Fibroblast of pulmonary artery (primary cell): ENCODE measurements around the gene RND3.

Experiments
- DNase-seq: peaks from one replicate; pipeline ENCODE4 v3.0.0-alpha.2; 2010; ENCODE audit warnings: low read depth
- H3K4me3 ChIP-seq: replicated peaks from 2 replicates; pipeline ENCODE4 v1.5.1; 2011; ENCODE audit warnings: low read depth, mild to moderate bottlenecking, control low read depth, low read length, moderate library complexity
- CTCF ChIP-seq: IDR thresholded peaks from 2 replicates; pipeline ENCODE4 v1.5.1; 2011; ENCODE audit warnings: mild to moderate bottlenecking, control low read depth, low read length, inconsistent platforms; ENCODE audit errors: missing control alignments

RND3 gene

DNA sequence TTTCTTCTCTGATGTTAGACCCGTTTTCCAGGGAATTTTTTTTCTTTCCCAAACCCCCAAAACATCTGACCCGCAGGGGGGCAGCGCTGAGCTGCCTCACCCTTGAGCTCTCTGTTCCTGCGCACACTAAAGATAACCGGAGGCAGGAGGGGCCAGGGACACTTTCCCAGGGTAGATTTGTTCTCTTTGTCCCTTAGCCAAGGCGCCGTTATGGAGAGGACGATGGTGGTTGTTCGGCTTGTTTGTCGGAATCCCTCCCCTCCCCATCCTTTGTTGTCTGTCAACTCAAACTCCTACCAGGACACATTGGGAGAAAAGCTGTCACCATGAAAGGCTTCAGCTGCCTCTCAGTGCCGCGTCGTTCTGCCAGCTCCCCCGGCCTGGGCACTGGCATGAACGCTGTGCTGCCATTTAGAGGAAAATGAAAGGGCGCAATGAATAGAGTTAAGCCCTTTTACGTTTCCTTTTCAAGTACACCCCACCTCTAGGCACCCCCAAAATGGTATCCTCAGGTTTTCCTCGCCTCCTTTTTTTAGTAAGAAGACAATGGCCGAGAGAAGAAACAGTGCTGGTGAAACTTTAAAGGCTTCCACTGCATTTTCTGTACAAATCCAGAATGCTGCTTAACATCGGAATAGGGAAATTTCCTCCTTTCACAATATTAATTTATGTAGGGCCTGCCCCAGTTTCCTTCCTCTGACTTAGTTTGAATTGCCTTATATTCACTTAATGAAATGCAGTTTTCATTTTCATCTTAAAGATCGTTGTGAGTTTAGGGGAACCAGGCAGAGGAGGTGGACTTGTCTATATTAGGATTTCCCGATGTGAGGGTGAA, 62.1 kb downstream of the RND3 start:
- H3K4me3 ChIP-seq: no peak overlapping the region
- peak; percentile 32 for TF ChIP-seq CTCF
- peak; percentile 12 for DNase-seq

DNA sequence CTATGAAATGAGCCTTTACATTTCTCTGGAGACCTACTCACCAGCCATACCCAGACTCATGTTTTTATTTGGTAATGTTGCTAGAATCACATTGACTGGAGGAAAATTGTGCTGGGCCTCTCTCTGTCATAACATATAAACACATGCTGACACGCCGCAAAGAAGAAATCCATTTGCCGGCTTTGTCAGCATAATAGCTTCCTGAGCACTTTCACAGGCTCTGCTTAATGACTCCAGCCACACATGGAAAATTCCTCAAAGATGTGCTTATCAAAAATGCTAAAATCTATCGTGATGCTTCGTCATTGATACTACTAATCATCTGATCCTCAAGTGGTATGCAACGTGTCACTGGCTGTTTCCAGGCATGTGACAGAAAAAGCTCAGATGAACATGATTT, 63.1 kb downstream of the RND3 start:
- DNase-seq: no peak
- no peak for TF ChIP-seq CTCF
- H3K4me3 ChIP-seq: no peak overlapping the region

GRCh38 chr2:150421126-150421651, 66.3 kb downstream of the RND3 start:
- no peak for TF ChIP-seq CTCF
- DNase-seq: no peak

GRCh38 chr2:150418916-150419315, 68.6 kb downstream of the RND3 start:
- DNase-seq: no peak
- TF ChIP-seq CTCF: no peak
- no peak overlapping the region for H3K4me3 ChIP-seq

More at GRCh38 chr2:150421126-150421651, 66.3 kb downstream of the RND3 start:
- no peak overlapping the region for H3K4me3 ChIP-seq
